ENCODE data around the gene PTPN2. TPM values are rescaled to one million over a fixed set of nuclear protein-coding genes. Genes with fewer than 3 reads are reported as not detected.
A peak's percentile ranks its signal among the peaks of the same experiment; 100 is the strongest.

The PTPN2 gene
- total RNA-seq, 1 experiment from 2014 or later = 58.1 TPM

DNA sequence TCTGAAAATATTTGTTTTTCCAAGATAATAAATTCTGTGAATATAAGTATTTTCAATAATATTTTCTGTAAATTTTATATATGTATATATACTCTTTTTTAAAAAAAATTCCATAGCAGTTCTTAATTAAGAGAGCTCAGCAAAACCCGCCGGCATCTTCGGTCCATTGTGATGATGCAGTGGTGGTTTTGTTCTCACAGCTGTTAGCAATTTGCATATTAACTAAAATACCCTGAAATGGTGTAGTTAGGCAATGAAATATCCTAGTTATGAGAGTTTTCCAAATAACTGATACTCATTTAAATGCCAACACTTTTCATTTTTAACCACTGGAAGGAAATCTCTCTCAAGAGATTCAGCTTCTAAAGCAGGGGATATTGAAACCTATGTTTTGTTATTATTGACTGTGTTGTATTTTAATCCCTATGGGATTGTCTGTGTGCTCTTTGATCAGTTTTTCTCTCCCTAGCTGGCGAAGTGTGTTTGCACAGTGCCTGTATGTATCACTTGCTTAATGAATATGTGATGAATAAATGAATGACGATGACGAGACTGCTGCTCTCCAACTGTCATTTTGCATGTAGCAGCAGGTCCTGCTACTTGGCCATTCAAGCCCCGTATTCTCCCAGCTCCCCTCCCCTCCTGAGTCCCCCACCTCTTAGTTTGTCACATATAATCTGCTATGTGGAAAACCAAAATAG lies 138.8 kb downstream of the PTPN2 start:
- no peak for TF ChIP-seq CTCF (IDR thresholded peaks at IDR 0.05; ENCODE audit: unreplicated experiment)
- no TSS peak for BruUV-seq (replicated peaks)
- H3K36me3 Mint-ChIP-seq (ENCODE audit: insufficient read depth, unreplicated experiment) = no peaks in the 10 kb centered on the region
- H3K27ac Mint-ChIP-seq (ENCODE audit: unreplicated experiment) = no peak overlapping the region
- no peak for DNase-seq
- H3K4me1 Mint-ChIP-seq (ENCODE audit: low read depth, unreplicated experiment) = peaks cover 9% of the 10 kb centered on the region
- intact Hi-C loops (cut with micrococcal nuclease; ENCODE audit: unreplicated experiment) = no loop called here
- no peaks in the 10 kb centered on the region for H3K9me3 Mint-ChIP-seq (ENCODE audit: low read depth, unreplicated experiment)
- peaks cover 16% of the 10 kb centered on the region for H3K27me3 Mint-ChIP-seq (ENCODE audit: unreplicated experiment)
- no peak overlapping the region for H3K4me3 Mint-ChIP-seq (ENCODE audit: low read depth, unreplicated experiment)
- CTCF ChIA-PET = interaction anchor here (1.4 to 3.8 kb wide), 2 partner anchors 22 to 189 kb away, joined by 4 to 26 read pairs; no protein-coding TSS in a partner anchor

DNA sequence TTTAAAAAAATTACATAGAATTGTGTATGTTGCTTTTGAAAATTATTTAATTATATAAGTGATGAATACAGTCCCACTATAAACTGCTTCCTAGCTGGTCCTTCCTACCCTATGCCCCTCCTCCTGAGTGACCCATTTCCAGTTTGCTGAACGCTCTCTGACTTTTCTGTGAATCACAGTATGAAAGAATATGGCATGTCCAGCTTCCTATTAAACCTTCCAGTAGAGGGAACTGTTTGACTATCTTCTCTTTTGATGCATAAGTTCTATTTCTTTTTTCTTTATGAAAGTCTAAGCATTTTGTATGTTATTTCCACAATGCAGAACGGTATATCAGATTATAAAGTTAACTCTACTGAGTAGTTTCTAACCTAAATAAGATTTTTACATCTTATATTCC lies 139.9 kb downstream of the PTPN2 start:
- no peak overlapping the region for H3K27ac Mint-ChIP-seq (ENCODE audit: unreplicated experiment)
- DNase-seq = no peak
- intact Hi-C loops (cut with micrococcal nuclease; ENCODE audit: unreplicated experiment) = loop anchor here (1.0 kb wide), 2 partner anchors 150 to 190 kb away; no protein-coding TSS in a partner anchor
- no peak for TF ChIP-seq CTCF (IDR thresholded peaks at IDR 0.05; ENCODE audit: unreplicated experiment)
- no peak overlapping the region for H3K4me3 Mint-ChIP-seq (ENCODE audit: low read depth, unreplicated experiment)
- no peaks in the 10 kb centered on the region for H3K9me3 Mint-ChIP-seq (ENCODE audit: low read depth, unreplicated experiment)
- CTCF ChIA-PET = interaction anchor here (0.6 to 3.8 kb wide), 7 partner anchors 14 to 190 kb away, joined by 3 to 26 read pairs (median 3); partner anchors contain the start of gene PTPN2
- no peaks in the 10 kb centered on the region for H3K36me3 Mint-ChIP-seq (ENCODE audit: insufficient read depth, unreplicated experiment)
- no TSS peak for BruUV-seq (replicated peaks)
- H3K27me3 Mint-ChIP-seq (ENCODE audit: unreplicated experiment) = peaks cover 4% of the 10 kb centered on the region
- peaks cover 9% of the 10 kb centered on the region for H3K4me1 Mint-ChIP-seq (ENCODE audit: low read depth, unreplicated experiment)

DNA sequence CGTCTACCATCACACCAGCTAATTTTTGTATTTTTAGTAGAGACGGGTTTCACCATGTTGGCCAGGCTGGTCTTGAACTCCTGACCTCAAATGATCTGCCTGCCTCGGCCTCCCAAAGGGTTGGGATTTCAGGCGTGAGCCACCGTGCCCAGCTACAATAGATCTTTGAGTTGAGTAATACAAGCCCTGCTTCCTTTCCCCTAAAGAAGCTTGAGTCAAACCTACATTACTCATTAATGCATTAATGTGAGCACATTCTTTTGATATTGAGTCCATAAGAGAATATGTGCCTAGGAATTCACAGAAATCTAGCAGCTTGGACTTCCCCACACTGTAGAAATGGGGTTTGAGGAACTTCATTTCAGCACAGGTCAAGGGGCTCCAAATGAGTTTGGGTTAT lies 141.6 kb downstream of the PTPN2 start:
- BruUV-seq (replicated peaks) = no TSS peak
- H3K27me3 Mint-ChIP-seq (ENCODE audit: unreplicated experiment) = no peaks in the 10 kb centered on the region
- H3K4me3 Mint-ChIP-seq (ENCODE audit: low read depth, unreplicated experiment) = no peak overlapping the region
- intact Hi-C loops (cut with micrococcal nuclease; ENCODE audit: unreplicated experiment) = no loop called here
- H3K36me3 Mint-ChIP-seq (ENCODE audit: insufficient read depth, unreplicated experiment) = no peaks in the 10 kb centered on the region
- DNase-seq = peak; percentile 18
- H3K27ac Mint-ChIP-seq (ENCODE audit: unreplicated experiment) = no peak overlapping the region
- H3K4me1 Mint-ChIP-seq (ENCODE audit: low read depth, unreplicated experiment) = peaks cover 9% of the 10 kb centered on the region
- TF ChIP-seq CTCF (IDR thresholded peaks at IDR 0.05; ENCODE audit: unreplicated experiment) = no peak
- no peaks in the 10 kb centered on the region for H3K9me3 Mint-ChIP-seq (ENCODE audit: low read depth, unreplicated experiment)
- CTCF ChIA-PET = interaction anchor here (0.7 to 3.8 kb wide), 3 partner anchors 26 to 192 kb away, joined by 3 to 26 read pairs (median 3); no protein-coding TSS in a partner anchor

Other genes starting within 250 kb of the PTPN2 start
- gene SPIRE1, start 226.1 kb downstream of the PTPN2 start, total RNA-seq (2022) = 91.7 and 98.6 TPM in 2 replicates
- 10.1 and 12.7 TPM in 2 replicates for gene CEP76, start 181.5 kb downstream of the PTPN2 start, total RNA-seq (2022)
- 78.6 and 89.6 TPM in 2 replicates for gene PSMG2, start 181.2 kb downstream of the PTPN2 start, total RNA-seq (2022)
- gene SEH1L, start 63.8 kb upstream of the PTPN2 start, total RNA-seq (2022) = 52.3 and 61.2 TPM in 2 replicates
- gene CEP192, start 107.1 kb upstream of the PTPN2 start, total RNA-seq (2022) = 39.2 and 41.3 TPM in 2 replicates